HT-29 (cell line): Measurements from ENCODE around the gene MCEE. TPM values are rescaled to one million over a fixed set of nuclear protein-coding genes. Genes with fewer than 3 reads are reported as not detected.
A peak's percentile ranks its signal among the peaks of the same experiment; 100 is the strongest.
"Not testable (repeated sequence)": the region's sequence is repeated elsewhere in the genome, so short reads cannot be mapped to it uniquely, and the experiment has no call there.

ENCODE experiments used
- DNase-seq: peaks from one replicate; pipeline ENCODE4 v3.0.0-alpha.2; 2015; ENCODE audit warnings: low spot score
- total RNA-seq: library from RNA; depleted of rRNA; stranded (reverse); fragments of >200 nt; shearing (Covaris generic); gene quantifications from 2 replicates; pipeline ENCODE4 v1.2.3, GENCODE V29; 2014

MCEE gene
- total RNA-seq, 1 experiment from 2014 or later = 14.6 TPM

- DNase-seq = peak; percentile 44
Measured at GRCh38 chr2:71129114-71129901, 721 bp downstream of the MCEE start.

GRCh38 chr2:71126957-71127356, 3.1 kb downstream of the MCEE start:
- DNase-seq = no peak

- no peak for DNase-seq
Measured at GRCh38 chr2:71125506-71126294, 4.3 kb downstream of the MCEE start.

- no peak for DNase-seq
Measured at GRCh38 chr2:71122387-71123298, 7.4 kb downstream of the MCEE start.

GRCh38 chr2:71121479-71121878, 8.6 kb downstream of the MCEE start:
- no peak for DNase-seq

- DNase-seq = no peak
Measured at GRCh38 chr2:71120195-71120594, 9.8 kb downstream of the MCEE start.

GRCh38 chr2:71117063-71117462, 13.0 kb downstream of the MCEE start:
- no peak for DNase-seq

GRCh38 chr2:71113843-71114242, 16.2 kb downstream of the MCEE start:
- no peak for DNase-seq

- DNase-seq = no peak
Measured at GRCh38 chr2:71108091-71108490, 21.9 kb downstream of the MCEE start.

GRCh38 chr2:71106463-71106862, 23.6 kb downstream of the MCEE start:
- not testable (repeated sequence) for DNase-seq

GRCh38 chr2:71103809-71104208, 26.2 kb downstream of the MCEE start:
- DNase-seq = no peak

- peak; percentile 8 for DNase-seq
Measured at GRCh38 chr2:71102981-71103681, 26.9 kb downstream of the MCEE start.

GRCh38 chr2:71101656-71102055, 28.4 kb downstream of the MCEE start:
- no peak for DNase-seq

- peak; percentile 68 for DNase-seq
Measured at GRCh38 chr2:71100195-71100964, 29.6 kb downstream of the MCEE start.

GRCh38 chr2:71092491-71093260, 37.4 kb downstream of the MCEE start:
- not testable (repeated sequence) for DNase-seq

- not testable (repeated sequence) for DNase-seq
Measured at GRCh38 chr2:71091808-71092207, 38.2 kb downstream of the MCEE start.

GRCh38 chr2:71089475-71089874, 40.6 kb downstream of the MCEE start:
- DNase-seq = not testable (repeated sequence)

- DNase-seq = not testable (repeated sequence)
Measured at GRCh38 chr2:71085325-71086003, 44.6 kb downstream of the MCEE start.

- not testable (repeated sequence) for DNase-seq
Measured at GRCh38 chr2:71083752-71084312, 46.2 kb downstream of the MCEE start.
